Activated T-cell treated with anti-CD3 and anti-CD28 coated beads, Interleukin-2, amount 50 U/mL, for 24 hours (primary cell): ENCODE results near the gene CENPU.
A peak's percentile ranks its signal among the peaks of the same experiment; 100 is the strongest.

Experiments used
- DNase-seq: peaks from one replicate; pipeline ENCODE4 v3.0.0-alpha.2; 2020
- H3K27ac Mint-ChIP-seq: 2 replicates; pipeline ENCODE4 v1.8.0; 2020; ENCODE audit warnings: mild to moderate bottlenecking, mixed read lengths
- H3K27me3 Mint-ChIP-seq: 2 replicates; pipeline ENCODE4 v1.8.0; 2020; ENCODE audit warnings: mixed read lengths
- H3K36me3 Mint-ChIP-seq: 2 replicates; pipeline ENCODE4 v1.8.0; 2020; ENCODE audit warnings: low read depth, mixed read lengths
- H3K4me1 Mint-ChIP-seq: 2 replicates; pipeline ENCODE4 v1.8.0; 2020; ENCODE audit warnings: low read depth, mixed read lengths
- H3K4me3 Mint-ChIP-seq: 2 replicates; pipeline ENCODE4 v1.8.0; 2020; ENCODE audit warnings: mild to moderate bottlenecking, moderate library complexity, mixed read lengths
- H3K9me3 Mint-ChIP-seq: 2 replicates; pipeline ENCODE4 v1.8.0; 2020; ENCODE audit warnings: mixed read lengths

Gene CENPU

GRCh38 chr4:184706453-184706852 lies 27.4 kb downstream of the CENPU start:
- Mint-ChIP-seq H3K9me3 (no peaks in the 10 kb centered on the region), H3K36me3 (peaks cover 88% of the 10 kb centered on the region), H3K4me3 (no peak overlapping the region), H3K4me1 (peaks cover 13% of the 10 kb centered on the region), H3K27me3 (no peaks in the 10 kb centered on the region), H3K27ac (no peak overlapping the region)
- no peak for DNase-seq

DNA sequence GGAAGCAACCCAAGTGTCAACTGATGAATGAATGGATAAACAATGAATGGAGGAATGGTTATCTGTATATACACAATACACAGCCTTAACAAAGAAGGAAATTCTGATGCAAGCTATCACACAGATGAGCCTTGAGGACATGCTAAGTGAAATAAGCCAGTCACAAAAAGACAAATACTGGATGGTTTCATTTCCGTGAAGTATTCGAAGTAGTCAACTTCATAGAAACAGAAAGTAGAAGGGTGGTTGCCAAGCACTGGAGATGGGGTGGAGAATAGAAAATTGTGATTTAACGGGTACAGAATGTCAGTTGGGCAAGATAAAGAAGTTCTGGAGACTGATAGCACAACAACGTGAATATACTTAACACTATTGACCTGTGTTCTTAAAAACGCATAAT lies 28.2 kb downstream of the CENPU start:
- Mint-ChIP-seq H3K4me3 (no peak overlapping the region), H3K9me3 (no peaks in the 10 kb centered on the region), H3K36me3 (peaks cover 88% of the 10 kb centered on the region), H3K4me1 (peaks cover 13% of the 10 kb centered on the region), H3K27ac (no peak overlapping the region), H3K27me3 (no peaks in the 10 kb centered on the region)
- DNase-seq = no peak

DNA sequence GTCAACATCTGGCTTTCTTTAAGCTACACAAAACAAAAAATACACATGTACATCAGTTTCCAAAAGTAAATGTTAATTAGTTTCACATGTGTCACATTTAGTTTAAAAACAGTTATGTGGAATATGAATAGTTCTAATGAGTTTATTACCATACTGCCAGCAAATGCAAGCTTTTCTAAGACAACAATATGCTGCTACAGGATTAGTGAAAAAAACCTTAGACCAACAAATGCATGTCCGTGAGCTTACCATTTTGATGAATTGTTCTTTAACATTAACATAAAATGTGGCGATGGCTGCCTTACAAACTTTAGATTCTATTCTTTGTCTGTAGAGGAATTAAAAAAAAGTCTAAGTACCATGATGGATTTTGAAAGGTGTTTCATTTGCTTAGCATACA lies 31.8 kb downstream of the CENPU start:
- peaks cover 86% of the 10 kb centered on the region for H3K36me3 Mint-ChIP-seq
- H3K27me3 Mint-ChIP-seq = no peaks in the 10 kb centered on the region
- no peak overlapping the region for H3K4me3 Mint-ChIP-seq
- no peak for DNase-seq
- no peak overlapping the region for H3K27ac Mint-ChIP-seq
- no peaks in the 10 kb centered on the region for H3K9me3 Mint-ChIP-seq
- H3K4me1 Mint-ChIP-seq = peaks cover 13% of the 10 kb centered on the region

GRCh38 chr4:184699941-184700340 lies 34.0 kb downstream of the CENPU start:
- Mint-ChIP-seq H3K4me3 (no peak overlapping the region), H3K27ac (no peak overlapping the region), H3K9me3 (no peaks in the 10 kb centered on the region), H3K4me1 (no peaks in the 10 kb centered on the region), H3K36me3 (peaks cover 87% of the 10 kb centered on the region), H3K27me3 (no peaks in the 10 kb centered on the region)
- no peak for DNase-seq

DNA sequence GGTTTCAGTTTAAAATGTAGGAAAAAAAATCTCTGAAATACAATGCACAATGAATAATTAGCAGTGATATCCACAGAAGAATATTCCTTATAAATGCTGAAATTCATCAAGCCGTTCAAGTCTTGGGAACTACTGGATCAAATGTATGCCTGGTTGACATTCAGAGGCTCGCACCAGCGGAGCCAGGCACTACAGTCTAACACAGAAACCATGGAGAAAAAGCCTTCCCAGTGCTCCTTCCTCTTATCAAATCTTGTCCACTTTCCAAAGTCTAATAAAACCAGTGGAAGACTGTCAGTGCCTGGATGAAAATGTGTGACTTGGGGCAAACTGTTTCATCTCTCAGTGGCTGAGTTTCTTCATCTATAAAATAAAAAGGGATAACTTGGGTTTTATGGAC lies 35.9 kb downstream of the CENPU start:
- no peak for DNase-seq

DNA sequence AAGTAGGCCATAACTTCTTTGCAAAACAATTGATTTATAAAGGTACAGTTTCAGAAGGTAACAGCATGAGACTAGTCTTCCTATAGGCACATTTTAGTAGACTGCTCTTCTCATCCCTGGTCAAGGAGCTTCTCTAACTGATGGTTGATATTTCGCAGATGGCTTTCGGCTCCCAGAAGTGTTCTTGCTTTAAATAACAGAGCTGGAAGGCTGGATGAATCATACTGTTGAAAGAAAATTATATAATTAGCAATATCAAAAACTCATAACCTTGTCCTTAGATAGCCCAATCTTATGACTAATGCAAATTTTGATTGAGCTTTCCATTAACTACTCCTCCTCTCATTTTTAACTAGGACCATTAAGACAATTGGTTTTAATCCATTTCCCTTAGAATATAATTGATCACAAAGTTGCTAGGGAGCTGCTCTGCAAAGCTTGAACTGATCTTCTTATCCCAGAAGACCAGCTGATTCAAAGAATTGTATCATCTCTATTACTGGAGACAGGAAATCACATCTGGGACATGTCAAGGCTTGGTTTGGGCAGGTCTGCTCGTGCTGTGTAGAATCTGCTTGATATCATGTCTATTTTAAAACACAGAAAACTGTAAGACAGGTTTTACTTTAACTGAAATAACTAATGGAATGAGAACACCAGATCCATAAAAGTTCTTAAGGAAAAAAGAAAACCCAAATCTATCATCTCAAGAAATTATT lies 38.6 kb downstream of the CENPU start:
- Mint-ChIP-seq H3K4me1 (peaks cover 6% of the 10 kb centered on the region), H3K27ac (no peak overlapping the region), H3K36me3 (peaks cover 88% of the 10 kb centered on the region)

More for the DNA sequence above, 35.9 kb downstream of the CENPU start:
- Mint-ChIP-seq H3K4me3 (no peak overlapping the region), H3K36me3 (peaks cover 88% of the 10 kb centered on the region), H3K9me3 (no peaks in the 10 kb centered on the region), H3K27ac (no peak overlapping the region), H3K4me1 (no peaks in the 10 kb centered on the region), H3K27me3 (no peaks in the 10 kb centered on the region)

GRCh38 chr4:184694412-184694956 lies 39.4 kb downstream of the CENPU start:
- Mint-ChIP-seq H3K4me3 (no peak overlapping the region), H3K36me3 (peaks cover 79% of the 10 kb centered on the region), H3K27me3 (no peaks in the 10 kb centered on the region), H3K4me1 (peaks cover 6% of the 10 kb centered on the region), H3K9me3 (no peaks in the 10 kb centered on the region), H3K27ac (no peak overlapping the region)
- DNase-seq = no peak

More for the DNA sequence above, 38.6 kb downstream of the CENPU start:
- no peaks in the 10 kb centered on the region for H3K9me3 Mint-ChIP-seq
- DNase-seq = no peak
- no peaks in the 10 kb centered on the region for H3K27me3 Mint-ChIP-seq
- no peak overlapping the region for H3K4me3 Mint-ChIP-seq

- Mint-ChIP-seq H3K9me3 (no peaks in the 10 kb centered on the region), H3K4me3 (no peak overlapping the region), H3K27me3 (no peaks in the 10 kb centered on the region), H3K4me1 (peaks cover 14% of the 10 kb centered on the region), H3K27ac (no peak overlapping the region), H3K36me3 (peaks cover 79% of the 10 kb centered on the region)
- no peak for DNase-seq
Measured at GRCh38 chr4:184693056-184693455, 40.8 kb downstream of the CENPU start.

DNA sequence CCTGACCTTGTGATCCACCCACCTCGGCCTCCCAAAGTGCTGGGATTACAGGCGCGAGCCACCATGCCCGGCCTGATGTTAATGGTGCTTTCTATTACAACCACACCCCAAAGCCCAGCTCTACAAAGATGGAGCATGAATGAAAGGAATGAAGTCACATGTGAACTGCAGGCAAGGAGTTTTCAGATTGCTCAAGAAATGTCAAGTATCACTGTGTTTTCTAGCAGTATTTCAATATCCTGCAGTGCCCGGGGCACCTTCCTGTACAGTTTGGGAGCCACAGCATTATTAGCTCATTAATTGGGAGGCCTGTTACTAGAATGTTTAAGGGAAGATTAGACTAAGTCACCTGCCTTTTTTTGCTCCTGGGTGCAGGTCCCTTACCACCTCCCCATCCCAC lies 44.2 kb downstream of the CENPU start:
- H3K27ac Mint-ChIP-seq = no peak overlapping the region
- peaks cover 56% of the 10 kb centered on the region for H3K36me3 Mint-ChIP-seq
- no peak for DNase-seq
- no peak overlapping the region for H3K4me3 Mint-ChIP-seq
- no peaks in the 10 kb centered on the region for H3K27me3 Mint-ChIP-seq
- H3K9me3 Mint-ChIP-seq = no peaks in the 10 kb centered on the region
- H3K4me1 Mint-ChIP-seq = peaks cover 15% of the 10 kb centered on the region

- Mint-ChIP-seq H3K27me3 (no peaks in the 10 kb centered on the region), H3K9me3 (no peaks in the 10 kb centered on the region), H3K4me1 (peaks cover 18% of the 10 kb centered on the region), H3K27ac (peak overlapping the region; percentile 82), H3K36me3 (peaks cover 43% of the 10 kb centered on the region), H3K4me3 (no peak overlapping the region)
- DNase-seq = peak; percentile 35
Measured at GRCh38 chr4:184688447-184688846, 45.4 kb downstream of the CENPU start.

GRCh38 chr4:184688005-184688404 lies 45.9 kb downstream of the CENPU start:
- no peak for DNase-seq
- Mint-ChIP-seq H3K4me3 (no peak overlapping the region), H3K27ac (peak overlapping the region; percentile 82), H3K36me3 (peaks cover 39% of the 10 kb centered on the region), H3K27me3 (no peaks in the 10 kb centered on the region), H3K9me3 (no peaks in the 10 kb centered on the region), H3K4me1 (peaks cover 18% of the 10 kb centered on the region)

DNA sequence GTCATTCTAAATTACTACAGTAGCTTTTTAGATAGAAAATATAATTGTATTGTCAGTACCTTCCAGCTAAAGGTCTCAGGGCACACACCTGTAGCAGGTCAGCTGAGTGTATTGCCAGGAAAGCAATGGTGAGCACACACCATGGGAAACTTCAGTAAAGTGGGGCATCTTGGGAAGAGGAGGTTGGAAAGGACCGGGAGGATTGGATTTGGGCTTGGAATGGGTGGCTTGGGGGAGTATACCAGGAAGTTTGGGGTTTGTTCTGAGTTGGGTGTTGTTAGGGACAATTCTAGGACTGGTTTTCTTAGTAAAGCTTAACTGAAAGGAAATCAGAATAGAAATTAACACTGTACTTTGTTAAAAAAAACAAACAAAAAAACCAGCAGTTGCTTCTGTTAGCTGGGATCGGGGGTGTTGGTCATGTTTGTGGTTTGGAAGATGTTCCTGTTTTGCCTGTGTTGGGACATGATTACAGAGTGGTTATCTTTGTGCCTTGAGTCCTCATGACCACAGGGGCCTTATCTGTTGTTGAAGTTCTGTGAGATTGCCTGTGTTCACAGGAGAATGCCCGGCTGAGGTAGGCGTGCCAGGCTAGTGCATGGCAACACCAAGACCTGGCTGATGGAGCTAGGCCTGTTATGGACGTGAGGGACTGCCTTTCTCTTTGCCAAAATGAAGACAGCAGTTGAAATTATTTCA lies 49.3 kb downstream of the CENPU start:
- Mint-ChIP-seq H3K36me3 (peaks cover 24% of the 10 kb centered on the region), H3K4me3 (no peak overlapping the region), H3K9me3 (no peaks in the 10 kb centered on the region), H3K27ac (no peak overlapping the region), H3K4me1 (peaks cover 12% of the 10 kb centered on the region), H3K27me3 (no peaks in the 10 kb centered on the region)
- DNase-seq = no peak

GRCh38 chr4:184681916-184682315 lies 52.0 kb downstream of the CENPU start:
- Mint-ChIP-seq H3K4me1 (peaks cover 3% of the 10 kb centered on the region), H3K4me3 (no peak overlapping the region), H3K27me3 (no peaks in the 10 kb centered on the region), H3K27ac (no peak overlapping the region), H3K9me3 (no peaks in the 10 kb centered on the region), H3K36me3 (peaks cover 21% of the 10 kb centered on the region)
- no peak for DNase-seq

DNA sequence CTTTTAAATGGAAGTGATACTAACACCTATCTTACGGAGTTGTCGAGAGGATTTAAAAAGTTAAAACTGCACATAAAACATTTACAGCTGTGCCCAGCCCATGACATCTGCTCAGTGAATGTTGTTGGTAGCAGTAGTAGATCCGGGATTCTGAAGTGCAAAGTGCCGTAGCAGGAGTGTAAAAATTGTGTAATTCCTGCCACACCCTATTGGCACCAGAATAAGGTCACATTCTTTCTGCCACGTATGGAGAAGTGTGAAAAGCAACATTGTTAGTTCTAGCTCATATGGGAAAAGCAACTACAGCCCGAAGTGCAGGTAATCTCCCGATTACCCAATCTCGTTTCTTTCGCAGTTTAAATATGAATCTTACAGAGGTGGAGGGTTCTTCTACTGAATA lies 53.2 kb downstream of the CENPU start:
- H3K27me3 Mint-ChIP-seq = no peaks in the 10 kb centered on the region
- DNase-seq = no peak
- H3K4me3 Mint-ChIP-seq = no peak overlapping the region
- H3K9me3 Mint-ChIP-seq = no peaks in the 10 kb centered on the region
- no peak overlapping the region for H3K27ac Mint-ChIP-seq
- peaks cover 17% of the 10 kb centered on the region for H3K36me3 Mint-ChIP-seq
- peaks cover 3% of the 10 kb centered on the region for H3K4me1 Mint-ChIP-seq

- H3K9me3 Mint-ChIP-seq = no peaks in the 10 kb centered on the region
- no peaks in the 10 kb centered on the region for H3K4me1 Mint-ChIP-seq
- no peak overlapping the region for H3K4me3 Mint-ChIP-seq
- H3K27ac Mint-ChIP-seq = no peak overlapping the region
- no peaks in the 10 kb centered on the region for H3K27me3 Mint-ChIP-seq
- H3K36me3 Mint-ChIP-seq = peaks cover 46% of the 10 kb centered on the region
- no peak for DNase-seq
Measured at GRCh38 chr4:184675821-184676492, 57.9 kb downstream of the CENPU start.
